Measurements from ENCODE around the gene KCP.

KCP gene

DNA sequence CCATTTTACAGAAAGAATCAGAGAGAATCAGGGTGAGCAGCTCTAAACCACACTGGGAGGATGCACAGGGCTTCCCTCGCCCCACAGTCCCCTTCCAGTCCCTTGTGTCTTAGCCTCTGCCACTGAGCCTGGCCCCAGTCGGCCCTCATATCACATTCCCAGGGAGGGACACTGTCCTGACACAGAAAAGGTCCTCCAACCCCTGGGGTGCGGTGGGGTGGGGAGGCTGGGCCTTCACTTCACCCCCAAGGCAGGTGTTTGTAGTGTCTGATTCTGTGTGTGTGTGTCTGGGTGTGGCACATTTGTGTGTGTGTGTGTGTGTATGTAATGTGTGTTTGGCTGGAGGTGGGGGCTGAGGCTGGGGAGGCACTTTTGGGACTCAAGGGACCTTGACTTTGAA is 1.8 kb upstream of the KCP start:
- no peak for DNase-seq
- Histone ChIP-seq H3K27me3 (replicated peaks) (peaks cover 38% of the 10 kb centered on the region), H3K36me3 (replicated peaks) (no peaks in the 10 kb centered on the region), H3K27ac (no peak overlapping the region), H3K4me3 (ENCODE audit: low read depth, low read length) (no peak overlapping the region)
- TF ChIP-seq, protein P1, sequence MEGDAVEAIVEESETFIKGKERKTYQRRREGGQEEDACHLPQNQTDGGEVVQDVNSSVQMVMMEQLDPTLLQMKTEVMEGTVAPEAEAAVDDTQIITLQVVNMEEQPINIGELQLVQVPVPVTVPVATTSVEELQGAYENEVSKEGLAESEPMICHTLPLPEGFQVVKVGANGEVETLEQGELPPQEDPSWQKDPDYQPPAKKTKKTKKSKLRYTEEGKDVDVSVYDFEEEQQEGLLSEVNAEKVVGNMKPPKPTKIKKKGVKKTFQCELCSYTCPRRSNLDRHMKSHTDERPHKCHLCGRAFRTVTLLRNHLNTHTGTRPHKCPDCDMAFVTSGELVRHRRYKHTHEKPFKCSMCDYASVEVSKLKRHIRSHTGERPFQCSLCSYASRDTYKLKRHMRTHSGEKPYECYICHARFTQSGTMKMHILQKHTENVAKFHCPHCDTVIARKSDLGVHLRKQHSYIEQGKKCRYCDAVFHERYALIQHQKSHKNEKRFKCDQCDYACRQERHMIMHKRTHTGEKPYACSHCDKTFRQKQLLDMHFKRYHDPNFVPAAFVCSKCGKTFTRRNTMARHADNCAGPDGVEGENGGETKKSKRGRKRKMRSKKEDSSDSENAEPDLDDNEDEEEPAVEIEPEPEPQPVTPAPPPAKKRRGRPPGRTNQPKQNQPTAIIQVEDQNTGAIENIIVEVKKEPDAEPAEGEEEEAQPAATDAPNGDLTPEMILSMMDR (IDR thresholded peaks at IDR 0.05; ENCODE audit: low read depth, low read length, missing control alignments): no peak
- in situ Hi-C loops (cut with HindIII; ENCODE audit: low pct_ligation_motif_present, low sequenced_read_pairs): loop anchor here (10.0 to 25.0 kb wide), 2 partner anchors 63 to 175 kb away; no protein-coding TSS in a partner anchor

DNA sequence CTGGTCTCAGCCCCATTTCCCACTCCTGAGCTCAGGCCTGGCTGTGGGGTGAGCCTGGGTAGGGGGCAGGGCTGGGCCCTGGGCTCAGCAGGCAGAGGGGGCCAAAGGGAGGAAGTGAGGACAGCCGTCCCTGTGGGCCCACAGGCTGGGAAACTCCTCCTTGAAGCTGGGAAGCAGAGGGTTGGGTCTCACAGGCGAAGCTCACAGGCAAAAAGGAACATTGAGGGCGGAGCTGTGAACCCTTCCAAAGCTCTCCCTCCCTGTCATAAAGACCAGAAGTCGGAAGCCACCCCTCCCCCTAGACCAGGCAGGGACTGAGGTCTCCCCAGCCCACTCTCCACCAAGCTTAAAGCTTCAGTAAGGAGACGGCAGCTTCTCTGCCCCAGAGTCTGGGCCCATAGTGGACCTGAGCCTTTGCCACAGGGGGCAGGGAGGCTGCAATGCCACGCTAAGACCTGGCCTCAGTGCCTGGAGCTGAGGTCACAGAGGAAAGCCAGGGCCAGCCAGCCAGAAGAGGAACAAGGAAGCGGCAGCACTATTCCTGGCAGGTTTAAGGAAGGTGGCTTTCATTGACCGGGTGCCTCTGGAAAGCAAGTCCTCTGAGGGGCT is 1.0 kb upstream of the KCP start:
- in situ Hi-C loops (cut with HindIII; ENCODE audit: low pct_ligation_motif_present, low sequenced_read_pairs): loop anchor here (10.0 to 25.0 kb wide), 2 partner anchors 63 to 176 kb away; no protein-coding TSS in a partner anchor
- peaks cover 32% of the 10 kb centered on the region for H3K27me3 ChIP-seq (replicated peaks)

DNA sequence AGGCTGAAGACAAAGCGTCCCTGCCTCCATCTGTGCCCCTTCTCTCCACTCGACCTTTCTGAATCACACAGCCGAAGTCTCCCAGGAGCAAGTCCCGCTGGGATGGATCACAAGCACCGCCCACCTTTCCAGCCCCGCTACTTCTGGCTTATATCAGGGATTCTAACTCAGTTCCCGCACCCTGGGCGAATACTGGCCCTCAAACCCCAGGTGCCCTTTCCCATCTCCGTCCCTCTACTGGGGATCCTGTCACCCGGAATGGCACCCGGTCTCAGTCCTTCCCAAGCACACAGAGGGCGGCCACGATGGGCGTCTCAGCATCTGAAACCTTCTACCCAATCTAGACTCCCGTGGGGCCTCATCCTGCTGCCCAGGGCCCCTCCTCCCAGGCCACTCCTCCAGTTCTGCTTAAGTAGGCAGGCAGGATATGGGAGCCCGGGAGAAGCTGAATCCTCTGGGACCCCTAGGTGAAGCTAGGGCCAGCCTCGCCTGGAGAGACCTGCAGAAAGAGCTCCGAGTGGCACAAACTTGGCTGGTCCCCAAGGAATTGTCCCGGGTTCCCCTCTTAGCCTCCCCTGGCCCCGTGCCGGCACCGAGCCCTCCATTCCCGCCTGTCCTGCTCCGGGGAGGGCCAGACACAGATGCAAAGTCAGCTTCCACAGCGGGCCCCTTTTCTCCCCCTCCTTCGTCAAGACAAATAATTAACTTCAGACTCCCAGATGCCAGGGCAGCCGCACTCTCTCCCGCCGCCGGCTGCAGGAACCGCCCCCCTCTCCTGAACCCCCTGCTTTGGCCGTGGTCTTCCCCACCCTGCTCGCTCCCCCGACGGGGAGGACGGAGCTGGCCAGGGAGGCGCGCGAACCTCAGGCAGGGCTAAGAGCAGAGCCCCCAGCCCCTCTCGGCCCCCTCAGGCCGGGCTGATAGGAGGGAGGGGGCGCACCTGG is 612 bp downstream of the KCP start:
- in situ Hi-C loops (cut with HindIII; ENCODE audit: low pct_ligation_motif_present, low sequenced_read_pairs): loop anchor here (10.0 to 25.0 kb wide), 2 partner anchors 65 to 177 kb away; no protein-coding TSS in a partner anchor
- peak overlapping the region; percentile 56 for H3K4me3 ChIP-seq (ENCODE audit: low read depth, low read length)
- H3K27me3 ChIP-seq (replicated peaks): peaks cover 20% of the 10 kb centered on the region

More for the DNA sequence above, 1.0 kb upstream of the KCP start:
- TF ChIP-seq, protein P1 (IDR thresholded peaks at IDR 0.05; ENCODE audit: low read depth, low read length, missing control alignments): no peak
- no peak for DNase-seq
- H3K36me3 ChIP-seq (replicated peaks): no peaks in the 10 kb centered on the region
- no peak overlapping the region for H3K4me3 ChIP-seq (ENCODE audit: low read depth, low read length)
- H3K27ac ChIP-seq: no peak overlapping the region

DNA sequence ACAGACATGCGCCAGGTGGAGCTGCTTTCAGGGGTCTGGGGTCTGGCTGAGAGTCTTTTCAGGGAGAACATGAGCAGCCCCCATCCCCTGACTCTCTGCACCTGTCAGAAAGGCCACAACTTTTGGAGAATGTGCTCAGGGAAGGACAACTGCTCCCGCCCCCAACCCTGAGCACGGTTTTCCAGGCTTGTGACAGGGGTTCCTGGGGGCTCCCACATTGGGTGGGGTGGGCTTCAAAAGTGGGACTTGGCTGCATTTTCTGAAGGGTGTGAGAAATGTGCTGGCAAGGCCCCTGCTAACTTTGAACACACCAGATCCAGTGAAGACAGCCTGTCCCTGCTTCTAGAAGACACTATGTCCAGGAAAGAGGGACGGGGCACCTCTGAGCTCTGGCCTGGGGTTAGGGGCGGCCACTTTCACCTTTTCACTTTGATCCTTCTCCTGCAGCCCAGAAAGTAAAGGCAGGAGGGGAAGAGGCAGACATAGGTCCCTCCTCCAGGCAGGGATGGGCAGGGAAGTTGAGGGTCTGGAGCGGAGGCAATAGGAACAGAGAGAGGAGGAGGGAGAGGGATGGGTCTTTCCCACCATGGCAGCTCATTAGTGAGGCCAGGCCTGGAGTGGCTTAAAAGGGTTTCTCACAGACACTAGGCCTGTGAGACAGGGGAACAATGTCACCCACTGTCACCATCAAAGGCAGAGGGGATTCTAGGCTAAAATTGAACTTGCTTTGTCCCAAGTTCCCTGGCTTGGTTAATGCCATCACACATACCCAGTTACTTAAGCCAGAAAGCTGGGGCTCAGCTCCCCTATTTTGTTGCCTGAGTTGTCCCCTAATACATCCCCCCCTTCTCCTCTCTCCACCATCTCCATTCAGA is 1.5 kb downstream of the KCP start:
- TF ChIP-seq, protein P1 (IDR thresholded peaks at IDR 0.05; ENCODE audit: low read depth, low read length, missing control alignments): no peak
- Histone ChIP-seq H3K27ac (no peak overlapping the region), H3K36me3 (replicated peaks) (no peaks in the 10 kb centered on the region), H3K27me3 (replicated peaks) (peaks cover 12% of the 10 kb centered on the region), H3K4me3 (ENCODE audit: low read depth, low read length) (no peak overlapping the region)
- DNase-seq: no peak
- in situ Hi-C loops (cut with HindIII; ENCODE audit: low pct_ligation_motif_present, low sequenced_read_pairs): loop anchor here (25.0 kb wide), 1 partner anchor 178 kb away; no protein-coding TSS in a partner anchor

More for the DNA sequence above, 612 bp downstream of the KCP start:
- TF ChIP-seq, protein P1 (IDR thresholded peaks at IDR 0.05; ENCODE audit: low read depth, low read length, missing control alignments): no peak
- Histone ChIP-seq H3K36me3 (replicated peaks) (no peaks in the 10 kb centered on the region), H3K27ac (no peak overlapping the region)
- peak; percentile 32 for DNase-seq

DNA sequence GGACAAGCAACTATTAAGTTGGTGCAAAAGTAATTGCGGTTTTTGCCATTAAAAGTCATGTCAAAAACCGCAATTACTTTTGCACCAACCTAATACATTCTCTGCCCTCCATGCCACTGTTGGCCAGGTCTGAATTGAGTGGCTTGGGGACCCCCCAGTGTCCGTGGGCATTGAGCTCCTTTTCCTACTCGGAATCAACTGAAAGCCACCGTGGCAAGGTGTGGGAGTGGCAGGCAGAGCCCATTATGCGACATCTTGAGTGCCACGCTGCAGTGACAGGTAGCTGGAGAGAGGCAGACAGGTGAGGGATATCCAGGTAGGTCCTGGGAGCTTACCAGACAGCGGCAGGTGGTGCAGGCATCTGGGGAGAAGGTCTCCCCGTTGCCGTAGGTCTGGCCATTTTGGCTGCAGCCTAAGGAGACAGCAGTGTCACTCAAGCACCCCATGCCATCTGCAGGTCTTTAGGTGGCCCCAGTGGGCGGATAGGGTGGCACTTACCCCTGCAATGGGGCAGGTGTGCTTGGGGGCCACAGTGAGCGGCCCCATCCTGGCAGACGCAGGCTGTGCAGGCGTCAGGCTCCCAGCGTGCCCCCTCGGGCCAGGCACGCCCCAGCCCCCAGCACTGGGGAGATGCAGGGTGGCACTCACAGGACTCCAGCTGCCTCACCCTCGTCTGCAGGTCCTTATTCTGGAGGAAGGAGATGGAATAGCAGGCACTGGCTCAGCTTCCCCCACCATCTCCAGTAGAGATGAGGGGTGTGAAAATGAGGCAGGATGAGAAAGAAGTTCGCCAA is 3.5 kb downstream of the KCP start:
- no peak overlapping the region for H3K4me3 ChIP-seq (ENCODE audit: low read depth, low read length)
- no peak for DNase-seq
- H3K36me3 ChIP-seq (replicated peaks): no peaks in the 10 kb centered on the region
- H3K27me3 ChIP-seq (replicated peaks): peaks cover 11% of the 10 kb centered on the region
- in situ Hi-C loops (cut with HindIII; ENCODE audit: low pct_ligation_motif_present, low sequenced_read_pairs): loop anchor here (25.0 kb wide), 1 partner anchor 180 kb away; no protein-coding TSS in a partner anchor
- H3K27ac ChIP-seq: no peak overlapping the region
- TF ChIP-seq, protein P1 (IDR thresholded peaks at IDR 0.05; ENCODE audit: low read depth, low read length, missing control alignments): no peak
